Common myeloid progenitor, CD34-positive (primary cell): ENCODE results near the gene ITGA2.

Experiments used
- CTCF ChIA-PET: fragments of 350-600 bp; sonication (Branson Sonifier 250); formaldehyde crosslinking; loops from one replicate; lab custom pipeline; 2021; ENCODE audit warnings: antibody characterized with exemption; lab: Charles Lee
- POLR2A ChIA-PET: fragments of 350-600 bp; sonication (Branson Sonifier 250); formaldehyde crosslinking; loops from one replicate; lab custom pipeline; 2021; ENCODE audit warnings: antibody characterized with exemption; lab: Charles Lee
- DNase-seq, 3 donors: peaks; one replicate each; pipeline versions ENCODE4 v3.0.0 to v3.0.0-alpha.2; 2013
- H3K27ac ChIP-seq, 2 experiments: 1 replicate in 1 of 2; 2 replicates in 1 of 2; pipeline ENCODE4 v1.7.0; 2013; ENCODE audit warnings: inconsistent platforms in 2 of 2, low read length in 2 of 2, mild to moderate bottlenecking in 2 of 2, low read depth in 1 of 2, moderate library complexity in 1 of 2; ENCODE audit not compliant: severe bottlenecking in 2 of 2, insufficient read depth in 1 of 2, poor library complexity in 1 of 2
- H3K27me3 ChIP-seq, 5 experiments: replicated peaks in 2 of 5; 1 replicate in 3 of 5; 2 replicates in 2 of 5; pipeline versions ENCODE4 v1.6.1 to v1.7.0; 2013; ENCODE audit warnings: low read length in 4 of 5, mild to moderate bottlenecking in 2 of 5, moderate library complexity in 2 of 5, inconsistent platforms in 1 of 5; ENCODE audit not compliant: insufficient read depth in 5 of 5, control insufficient read depth in 4 of 5
- H3K36me3 ChIP-seq, 4 experiments: 1 replicate in 2 of 4; 2 replicates in 2 of 4; pipeline versions ENCODE4 v1.6.1 to v1.7.0; 2013; ENCODE audit warnings: low read length in 3 of 4, control low read depth in 1 of 4, mild to moderate bottlenecking in 1 of 4; ENCODE audit not compliant: control insufficient read depth in 4 of 4, insufficient read depth in 4 of 4
- H3K4me1 ChIP-seq, 4 experiments: 1 replicate in 3 of 4; 2 replicates in 1 of 4; pipeline versions ENCODE4 v1.6.1 to v1.7.1; 2013; ENCODE audit warnings: low read length in 3 of 4, mild to moderate bottlenecking in 3 of 4, control low read depth in 1 of 4, inconsistent platforms in 1 of 4, moderate library complexity in 1 of 4; ENCODE audit not compliant: control insufficient read depth in 4 of 4, insufficient read depth in 4 of 4; ENCODE audit errors: control extremely low read depth in 1 of 4
- H3K4me3 ChIP-seq, 7 experiments: 1 replicate in 4 of 7; 2 replicates in 3 of 7; pipeline versions ENCODE4 v1.5.1 to v1.7.0; 2013; ENCODE audit warnings: mild to moderate bottlenecking in 7 of 7, low read length in 6 of 7, moderate library complexity in 6 of 7, inconsistent platforms in 2 of 7, low read depth in 2 of 7, control low read depth in 1 of 7; ENCODE audit not compliant: insufficient read depth in 4 of 7, control insufficient read depth in 1 of 7; ENCODE audit errors: extremely low read depth in 1 of 7
- H3K9me3 ChIP-seq, 5 experiments: 1 replicate in 4 of 5; 2 replicates in 1 of 5; pipeline versions ENCODE4 v1.6.1 to v1.7.1; 2013; ENCODE audit warnings: low read length in 4 of 5, mild to moderate bottlenecking in 2 of 5, inconsistent platforms in 1 of 5, low read depth in 1 of 5, moderate library complexity in 1 of 5; ENCODE audit not compliant: control insufficient read depth in 4 of 5, insufficient read depth in 2 of 5; ENCODE audit errors: control extremely low read depth in 1 of 5
- WGBS: methylation state at CpG from one replicate; pipeline ENCODE4 v1.1.5; 2013; ENCODE audit not compliant: insufficient coverage; 5-methylcytosine and 5-hydroxymethylcytosine counted together

The ITGA2 gene

GRCh38 chr5:53071738-53072137 lies 82.6 kb downstream of the ITGA2 start:
- no peak overlapping the region for H3K27ac ChIP-seq
- POLR2A ChIA-PET, result no interaction called here
- no peaks in the 10 kb centered on the region for H3K27me3 ChIP-seq
- CTCF ChIA-PET, result interaction anchor here (1.4 to 1.6 kb wide), 2 partner anchors 37 to 123 kb away, joined by 3 to 5 read pairs; no protein-coding TSS in a partner anchor
- peaks cover 0 to 26% (median 6%) of the 10 kb centered on the region in 4 experiments for H3K36me3 ChIP-seq
- H3K9me3 ChIP-seq, result no peaks in the 10 kb centered on the region
- H3K4me3 ChIP-seq, result no peak overlapping the region
- no peaks in the 10 kb centered on the region for H3K4me1 ChIP-seq
- WGBS, result no CpG with 5 or more reads among the region's 2 CpGs
- no peak for DNase-seq

GRCh38 chr5:53073348-53073747 lies 84.2 kb downstream of the ITGA2 start:
- H3K27me3 ChIP-seq, result no peaks in the 10 kb centered on the region
- ChIA-PET CTCF (no interaction called here), POLR2A (no interaction called here)
- no peaks in the 10 kb centered on the region for H3K9me3 ChIP-seq
- H3K27ac ChIP-seq, result no peak overlapping the region
- DNase-seq, result no peak
- peaks cover 0 to 21% (median 6%) of the 10 kb centered on the region in 4 experiments for H3K36me3 ChIP-seq
- 90% methylated on average over 1 of the region's 2 CpGs for WGBS
- H3K4me3 ChIP-seq, result no peak overlapping the region
- H3K4me1 ChIP-seq, result no peaks in the 10 kb centered on the region

GRCh38 chr5:53076014-53076583 lies 86.9 kb downstream of the ITGA2 start:
- Histone ChIP-seq H3K9me3 (peaks cover 0 to 2% (median 0%) of the 10 kb centered on the region in 5 experiments), H3K36me3 (peaks cover 0 to 24% (median 7%) of the 10 kb centered on the region in 4 experiments), H3K4me1 (no peaks in the 10 kb centered on the region), H3K4me3 (no peak overlapping the region), H3K27ac (no peak overlapping the region), H3K27me3 (no peaks in the 10 kb centered on the region)
- ChIA-PET CTCF (no interaction called here), POLR2A (no interaction called here)
- no peak for DNase-seq
- 100% methylated on average over 1 of the region's 2 CpGs for WGBS

GRCh38 chr5:53080271-53080670 lies 91.1 kb downstream of the ITGA2 start:
- ChIA-PET CTCF (no interaction called here), POLR2A (no interaction called here)
- H3K4me1 ChIP-seq, result no peaks in the 10 kb centered on the region
- H3K27me3 ChIP-seq, result no peaks in the 10 kb centered on the region
- no peak for DNase-seq
- H3K4me3 ChIP-seq, result no peak overlapping the region
- H3K27ac ChIP-seq, result no peak overlapping the region
- 90% methylated on average over 4 of the region's 4 CpGs for WGBS
- H3K9me3 ChIP-seq, result peaks cover 0 to 2% (median 0%) of the 10 kb centered on the region in 5 experiments
- peaks cover 0 to 11% (median 5%) of the 10 kb centered on the region in 4 experiments for H3K36me3 ChIP-seq

- POLR2A ChIA-PET, result no interaction called here
- H3K27me3 ChIP-seq, result no peaks in the 10 kb centered on the region
- CTCF ChIA-PET, result no interaction called here
- no peaks in the 10 kb centered on the region for H3K4me1 ChIP-seq
- no peak for DNase-seq
- peaks cover 0 to 6% (median under 1%) of the 10 kb centered on the region in 4 experiments for H3K36me3 ChIP-seq
- no peak overlapping the region for H3K27ac ChIP-seq
- H3K4me3 ChIP-seq, result no peak overlapping the region
- H3K9me3 ChIP-seq, result peaks cover 0 to 2% (median 0%) of the 10 kb centered on the region in 5 experiments
Measured at GRCh38 chr5:53083927-53084326, 94.8 kb downstream of the ITGA2 start.

GRCh38 chr5:53084546-53085255 lies 95.5 kb downstream of the ITGA2 start:
- Histone ChIP-seq H3K27me3 (no peaks in the 10 kb centered on the region), H3K27ac (no peak overlapping the region), H3K9me3 (peaks cover 0 to 2% (median 0%) of the 10 kb centered on the region in 5 experiments), H3K36me3 (peaks cover 0 to 5% (median 0%) of the 10 kb centered on the region in 4 experiments), H3K4me1 (no peaks in the 10 kb centered on the region), H3K4me3 (no peak overlapping the region)
- CTCF ChIA-PET, result no interaction called here
- no peak for DNase-seq
- 95% methylated on average over 4 of the region's 4 CpGs for whole genome bisulfite sequencing
- POLR2A ChIA-PET, result no interaction called here

GRCh38 chr5:53087171-53087570 lies 98.0 kb downstream of the ITGA2 start:
- H3K27ac ChIP-seq, result no peak overlapping the region
- no CpG with 5 or more reads among the region's 1 CpG for WGBS
- H3K27me3 ChIP-seq, result no peaks in the 10 kb centered on the region
- no peaks in the 10 kb centered on the region for H3K9me3 ChIP-seq
- H3K4me3 ChIP-seq, result no peak overlapping the region
- CTCF ChIA-PET, result interaction anchor here (1.2 to 1.5 kb wide), 2 partner anchors 9 to 138 kb away, joined by 3 to 5 read pairs; no protein-coding TSS in a partner anchor
- H3K4me1 ChIP-seq, result no peaks in the 10 kb centered on the region
- H3K36me3 ChIP-seq, result peaks cover 0 to 5% (median 1%) of the 10 kb centered on the region in 4 experiments
- no peak for DNase-seq
- POLR2A ChIA-PET, result no interaction called here
